ENCODE measurements around the gene CCDC190. TPM values are rescaled to one million over a fixed set of nuclear protein-coding genes. Genes with fewer than 3 reads are reported as not detected.

CCDC190 gene
- total and polyA plus RNA-seq, 4 donors, result 2.4 to 4.7 (median 2.8) TPM

GRCh38 chr1:162840250-162840839 lies 20.6 kb downstream of the CCDC190 start:
- no peak overlapping the region for H3K27ac ChIP-seq (ENCODE audit: low read depth in 1 of 2, low read length in 1 of 2)
- H3K9ac ChIP-seq (ENCODE audit: insufficient read depth in 1 of 2, low read length in 2 of 2), result no peak overlapping the region
- H3K27me3 ChIP-seq (ENCODE audit: control insufficient read depth in 3 of 3, insufficient read depth in 3 of 3, low read length in 2 of 3), result no peaks in the 10 kb centered on the region
- no peak for TF ChIP-seq CTCF (IDR thresholded peaks at IDR 0.05; ENCODE audit: control extremely low read depth, extremely low read depth)
- DNase-seq, result no peak
- no peaks in the 10 kb centered on the region for H3K4me1 ChIP-seq (ENCODE audit: control insufficient read depth in 5 of 5, insufficient read depth in 5 of 5, low read length in 5 of 5)
- H3K9me3 ChIP-seq (ENCODE audit: control insufficient read depth in 4 of 4, insufficient read depth in 3 of 4, low read length in 3 of 4), result peaks cover 0 to 4% (median 2%) of the 10 kb centered on the region in 4 donors
- no peaks in the 10 kb centered on the region for H3K36me3 ChIP-seq (ENCODE audit: control insufficient read depth in 4 of 4, insufficient read depth in 4 of 4, low read length in 4 of 4)
- no peak for ATAC-seq (ENCODE audit: insufficient read depth, low FRiP score)
- H3K4me3 ChIP-seq, result no peak overlapping the region

DNA sequence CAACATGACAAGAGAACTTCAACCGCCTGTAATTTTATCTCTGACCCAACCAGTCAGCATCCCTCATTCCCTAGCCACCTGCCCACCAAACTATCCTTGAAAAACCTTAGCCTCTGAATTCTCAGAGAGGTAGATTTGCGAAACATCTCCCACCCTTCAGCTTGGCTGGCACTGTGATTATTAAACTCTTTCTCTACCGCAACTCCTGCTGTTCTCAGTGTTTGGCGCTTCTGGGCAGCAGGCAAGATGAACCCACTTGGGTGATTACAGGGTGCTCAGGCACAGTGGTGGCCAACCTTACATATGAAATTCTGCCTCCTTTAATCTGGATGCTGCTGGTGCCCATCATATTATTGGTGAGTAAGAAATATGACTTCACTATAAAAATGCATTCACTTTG lies 22.1 kb downstream of the CCDC190 start:
- Histone ChIP-seq H3K27ac (ENCODE audit: low read depth in 1 of 2, low read length in 1 of 2) (no peak overlapping the region), H3K4me1 (ENCODE audit: control insufficient read depth in 5 of 5, insufficient read depth in 5 of 5, low read length in 5 of 5) (no peaks in the 10 kb centered on the region), H3K36me3 (ENCODE audit: control insufficient read depth in 4 of 4, insufficient read depth in 4 of 4, low read length in 4 of 4) (no peaks in the 10 kb centered on the region), H3K9me3 (ENCODE audit: control insufficient read depth in 4 of 4, insufficient read depth in 3 of 4, low read length in 3 of 4) (peaks cover 0 to 4% (median 2%) of the 10 kb centered on the region in 4 donors), H3K9ac (ENCODE audit: insufficient read depth in 1 of 2, low read length in 2 of 2) (no peak overlapping the region), H3K27me3 (ENCODE audit: control insufficient read depth in 3 of 3, insufficient read depth in 3 of 3, low read length in 2 of 3) (no peaks in the 10 kb centered on the region), H3K4me3 (no peak overlapping the region)
- 97% methylated on average over 4 of the region's 4 CpGs for whole genome bisulfite sequencing, 2 donors
- ATAC-seq (ENCODE audit: insufficient read depth, low FRiP score), result no peak
- DNase-seq, result no peak
- no peak for TF ChIP-seq CTCF (IDR thresholded peaks at IDR 0.05; ENCODE audit: control extremely low read depth, extremely low read depth)

DNA sequence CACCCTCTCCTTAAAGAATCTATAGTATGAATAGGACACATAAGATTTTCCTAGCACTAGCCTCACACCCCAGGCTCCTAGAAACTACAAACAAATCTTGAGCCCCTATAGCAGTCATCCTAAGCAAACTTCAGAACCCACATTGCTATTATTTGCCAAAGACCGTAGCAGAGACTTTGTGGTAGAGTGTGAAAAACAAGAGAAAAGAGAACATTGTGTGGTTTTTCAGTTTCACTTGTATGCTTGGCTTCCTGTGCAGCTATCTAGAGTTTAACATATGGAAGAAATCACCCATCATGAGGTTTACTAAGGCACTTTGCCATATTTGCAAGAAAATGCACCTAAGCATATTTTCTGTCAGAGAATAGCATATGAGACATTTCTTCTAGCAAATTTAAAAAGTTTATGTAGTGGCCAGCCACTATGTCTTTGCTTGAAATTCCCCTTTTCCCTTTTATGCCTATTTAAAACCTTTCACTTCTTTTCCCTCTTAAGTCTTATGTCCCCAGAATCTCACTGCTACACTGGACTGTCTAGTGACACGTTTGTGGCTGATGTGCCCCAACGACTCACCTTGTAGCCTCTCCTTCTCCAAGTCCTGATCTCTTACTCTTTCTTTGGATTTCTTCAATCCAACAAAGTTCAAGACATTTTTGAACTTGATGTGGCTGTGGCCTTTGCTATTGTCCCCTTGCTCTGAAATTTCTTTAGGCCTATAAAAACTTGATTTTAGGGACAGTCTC lies 25.6 kb downstream of the CCDC190 start:
- Histone ChIP-seq H3K27ac (ENCODE audit: low read depth in 1 of 2, low read length in 1 of 2) (no peak overlapping the region), H3K9ac (ENCODE audit: insufficient read depth in 1 of 2, low read length in 2 of 2) (no peak overlapping the region), H3K36me3 (ENCODE audit: control insufficient read depth in 4 of 4, insufficient read depth in 4 of 4, low read length in 4 of 4) (no peaks in the 10 kb centered on the region), H3K4me1 (ENCODE audit: control insufficient read depth in 5 of 5, insufficient read depth in 5 of 5, low read length in 5 of 5) (no peaks in the 10 kb centered on the region), H3K27me3 (ENCODE audit: control insufficient read depth in 3 of 3, insufficient read depth in 3 of 3, low read length in 2 of 3) (no peaks in the 10 kb centered on the region), H3K9me3 (ENCODE audit: control insufficient read depth in 4 of 4, insufficient read depth in 3 of 4, low read length in 3 of 4) (peaks cover 0 to 4% (median 2%) of the 10 kb centered on the region in 4 donors), H3K4me3 (no peak overlapping the region)
- 56 to 59% methylated on average over 3 of the region's 3 CpGs for WGBS, 2 donors
- DNase-seq, result no peak
- no peak for TF ChIP-seq CTCF (IDR thresholded peaks at IDR 0.05; ENCODE audit: control extremely low read depth, extremely low read depth)
- no peak for ATAC-seq (ENCODE audit: insufficient read depth, low FRiP score)

Data from lung (tissue), 12 donors.